SU-DHL-6 (cell line): ENCODE measurements around the gene MEAK7.
"Not testable (repeated sequence)": the region's sequence is repeated elsewhere in the genome, so short reads cannot be mapped to it uniquely, and the experiment has no call there.

Source experiments
- EZH2phosphoT487 ChIP-seq: fragments of 200-600 bp; sonication (generic), shearing (Covaris generic); conservative IDR thresholded peaks from 2 replicates; pipeline ENCODE4 v1.6.1; 2018; ENCODE audit warnings: mild to moderate bottlenecking, antibody characterized with exemption, low read length, moderate library complexity, mixed read lengths
- TF ChIP-seq, protein P1 (sequence below): fragments of 200-600 bp; sonication (generic); IDR thresholded peaks from one replicate; pipeline ENCODE4 v1.5.1; 2017; ENCODE audit warnings: antibody characterized with exemption, mild to moderate bottlenecking, low read length, moderate library complexity; ENCODE audit not compliant: insufficient read depth, poor library complexity, severe bottlenecking

DNA sequence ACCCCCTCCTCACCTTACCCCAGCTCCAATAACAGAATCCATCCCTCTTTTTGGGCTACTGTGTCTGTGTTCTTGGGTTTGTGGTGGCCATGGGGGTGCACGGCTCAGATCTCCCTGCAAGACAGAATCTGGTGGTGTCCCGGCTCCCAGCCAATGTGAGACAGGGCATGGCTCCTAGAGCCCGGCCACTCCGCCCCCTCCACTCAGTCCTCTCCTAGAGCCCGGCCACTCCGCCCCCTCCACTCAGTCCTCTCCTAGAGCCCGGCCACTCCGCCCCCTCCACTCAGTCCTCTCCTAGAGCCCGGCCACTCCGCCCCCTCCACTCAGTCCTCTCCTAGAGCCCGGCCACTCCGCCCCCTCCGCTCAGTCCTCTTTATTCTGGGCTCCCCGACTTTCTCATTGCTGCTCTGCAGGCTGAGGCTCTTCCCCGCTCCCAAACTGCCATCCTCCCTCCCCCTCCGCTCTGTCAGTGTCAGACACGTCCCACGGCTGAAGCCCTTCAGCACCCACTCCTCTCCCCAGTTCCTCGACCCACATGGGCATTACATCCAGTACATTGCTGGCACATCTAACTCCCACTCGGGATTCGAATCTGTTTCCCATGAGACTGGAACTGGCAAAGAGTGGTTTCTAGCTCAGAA lies 20.6 kb upstream of the MEAK7 start:
- TF ChIP-seq, protein P1, sequence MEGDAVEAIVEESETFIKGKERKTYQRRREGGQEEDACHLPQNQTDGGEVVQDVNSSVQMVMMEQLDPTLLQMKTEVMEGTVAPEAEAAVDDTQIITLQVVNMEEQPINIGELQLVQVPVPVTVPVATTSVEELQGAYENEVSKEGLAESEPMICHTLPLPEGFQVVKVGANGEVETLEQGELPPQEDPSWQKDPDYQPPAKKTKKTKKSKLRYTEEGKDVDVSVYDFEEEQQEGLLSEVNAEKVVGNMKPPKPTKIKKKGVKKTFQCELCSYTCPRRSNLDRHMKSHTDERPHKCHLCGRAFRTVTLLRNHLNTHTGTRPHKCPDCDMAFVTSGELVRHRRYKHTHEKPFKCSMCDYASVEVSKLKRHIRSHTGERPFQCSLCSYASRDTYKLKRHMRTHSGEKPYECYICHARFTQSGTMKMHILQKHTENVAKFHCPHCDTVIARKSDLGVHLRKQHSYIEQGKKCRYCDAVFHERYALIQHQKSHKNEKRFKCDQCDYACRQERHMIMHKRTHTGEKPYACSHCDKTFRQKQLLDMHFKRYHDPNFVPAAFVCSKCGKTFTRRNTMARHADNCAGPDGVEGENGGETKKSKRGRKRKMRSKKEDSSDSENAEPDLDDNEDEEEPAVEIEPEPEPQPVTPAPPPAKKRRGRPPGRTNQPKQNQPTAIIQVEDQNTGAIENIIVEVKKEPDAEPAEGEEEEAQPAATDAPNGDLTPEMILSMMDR = not testable (repeated sequence)
- not testable (repeated sequence) for TF ChIP-seq EZH2phosphoT487
